A549 (cell line): Measurements from ENCODE around the gene DYRK3. TPM values are rescaled to one million over a fixed set of nuclear protein-coding genes. Genes with fewer than 3 reads are reported as not detected.

Experiments used
- ATAC-seq, 2 experiments: fragments of 200-7000 bp in 1 of 2; fragments of >200 bp in 1 of 2; cut with Nextera tagmentation in 1 of 2; cut with Tn5 transposase in 1 of 2; 3 replicates each; pipeline versions ENCODE4 v1.8.0 to v1.9.1; 2018 to 2020; ENCODE audit warnings: mild to moderate bottlenecking in 1 of 2, moderate library complexity in 1 of 2
- CTCF ChIA-PET: fragments of 300-600 bp; sonication (Branson Sonifier 250); formaldehyde crosslinking; extraction: SDS; loops from one replicate; lab custom pipeline; 2021; ENCODE audit warnings: antibody characterized with exemption, inconsistent platforms; lab: Yijun Ruan, JAX
- POLR2A ChIA-PET: fragments of 350-600 bp; formaldehyde crosslinking; extraction: SDS; loops from one replicate; lab custom pipeline; 2021; ENCODE audit warnings: antibody characterized with exemption, inconsistent platforms; lab: Yijun Ruan, JAX
- DNase-seq, 2 experiments: peaks; one replicate each; pipeline versions ENCODE4 v3.0.0 to v3.0.0-alpha.2; 2011 to 2016; ENCODE audit warnings: low read depth in 1 of 2, low spot score in 1 of 2
- FAIRE-seq: peaks from 2 replicates; lab custom pipeline; 2011; peaks lifted over from hg19 to GRCh38; lab: Jason Lieb, UNC
- H3K27ac ChIP-seq, 2 experiments: fragments of >200 bp; sonication (Bioruptor Twin); formaldehyde crosslinking; 3 replicates each; pipeline ENCODE4 v1.5.1; 2016 to 2017
- H3K4me1 ChIP-seq: fragments of >200 bp; sonication (Bioruptor Twin); formaldehyde crosslinking; 3 replicates; pipeline ENCODE4 v1.6.1; 2016
- H3K4me2 ChIP-seq: fragments of >200 bp; sonication (Bioruptor Twin); formaldehyde crosslinking; 3 replicates; pipeline ENCODE4 v1.6.1; 2016
- H3K4me3 ChIP-seq: fragments of >200 bp; sonication (Bioruptor Twin); formaldehyde crosslinking; 3 replicates; pipeline ENCODE4 v1.5.1; 2016
- H3K9me3 ChIP-seq: fragments of >200 bp; sonication (Bioruptor Twin); formaldehyde crosslinking; 3 replicates; pipeline ENCODE4 v1.6.1; 2016
- BHLHE40 ChIP-seq: IDR thresholded peaks from 2 replicates; pipeline ENCODE4 v1.6.1; 2012; ENCODE audit warnings: low read depth, low read length, inconsistent platforms
- CEBPB ChIP-seq, 2 experiments: fragments of >200 bp in 1 of 2; sonication (Bioruptor Twin) in 1 of 2; formaldehyde crosslinking in 1 of 2; IDR thresholded peaks; 2 replicates each; pipeline ENCODE4 v1.6.1; 2012 to 2016
- CHD4 ChIP-seq: fragments of 200-600 bp; sonication (generic); IDR thresholded peaks from 2 replicates; pipeline ENCODE4 v1.6.1; 2016; ENCODE audit warnings: antibody characterized with exemption, mild to moderate bottlenecking, borderline replicate concordance
- EHF ChIP-seq: fragments of 250-450 bp; sonication (Bioruptor Pico); IDR thresholded peaks from 2 replicates; pipeline ENCODE4 v1.5.0; 2020; ENCODE audit warnings: mild to moderate bottlenecking
- EHMT2 ChIP-seq: fragments of 200-600 bp; sonication (generic); IDR thresholded peaks from 2 replicates; pipeline ENCODE4 v1.6.1; 2016; ENCODE audit warnings: antibody characterized with exemption, low read depth, mild to moderate bottlenecking, moderate library complexity
- HOXA7 ChIP-seq: fragments of 250-450 bp; sonication (Bioruptor Pico); IDR thresholded peaks from 2 replicates; pipeline ENCODE4 v1.5.0; 2020; ENCODE audit warnings: mild to moderate bottlenecking, moderate library complexity
- HOXB5 ChIP-seq: fragments of 250-450 bp; sonication (Bioruptor Pico); IDR thresholded peaks from 2 replicates; pipeline ENCODE4 v1.5.0; 2020; ENCODE audit warnings: mild to moderate bottlenecking, moderate library complexity
- JUNB ChIP-seq: fragments of >200 bp; sonication (Bioruptor Twin); formaldehyde crosslinking; IDR thresholded peaks from 2 replicates; pipeline ENCODE4 v1.6.1; 2016
- NPAS2 ChIP-seq: fragments of 250-450 bp; sonication (Bioruptor Pico); IDR thresholded peaks from 2 replicates; pipeline ENCODE4 v1.8.0; 2022; ENCODE audit warnings: mild to moderate bottlenecking, moderate library complexity, borderline replicate concordance
- PHF8 ChIP-seq: fragments of 200-600 bp; sonication (generic); IDR thresholded peaks from 2 replicates; pipeline ENCODE4 v1.6.1; 2016; ENCODE audit warnings: low read depth, mild to moderate bottlenecking, antibody characterized with exemption, moderate library complexity, borderline replicate concordance
- POLR2A ChIP-seq: IDR thresholded peaks from 2 replicates; pipeline ENCODE4 v1.6.1; 2012; ENCODE audit warnings: mild to moderate bottlenecking, low read length
- RFX5 ChIP-seq: fragments of 450-650 bp; IDR thresholded peaks from 2 replicates; pipeline ENCODE4 v1.7.1; 2014; ENCODE audit warnings: antibody characterized with exemption, mild to moderate bottlenecking, moderate library complexity
- RNF2 ChIP-seq: fragments of 200-600 bp; sonication (generic); IDR thresholded peaks from 2 replicates; pipeline ENCODE4 v1.6.1; 2016; ENCODE audit warnings: low read depth, mild to moderate bottlenecking, antibody characterized with exemption, moderate library complexity, borderline replicate concordance
- SREBF2 ChIP-seq: fragments of 450-650 bp; IDR thresholded peaks from 2 replicates; pipeline ENCODE4 v1.6.1; 2014; ENCODE audit warnings: mild to moderate bottlenecking, moderate library complexity
- WGBS: methylation state at CpG from one replicate; pipeline ENCODE4 v1.1.6; 2017; ENCODE audit errors: missing lambda C conversion rate; 5-methylcytosine and 5-hydroxymethylcytosine counted together
- polyA plus RNA-seq, 4 experiments: library from polyadenylated mRNA; depleted of rRNA in 3 of 4; stranded (reverse); fragments of >200 nt; fragmentation: RNase III in 1 of 4; extraction: RNeasy Plus Mini Kit Qiagen cat#74134 plus additional on column Dnase treatment in 1 of 4; gene quantifications; 2 replicates in 3 of 4; 3 replicates in 1 of 4; pipeline ENCODE4 v1.2.3, GENCODE V29; 2011 to 2017
- TF ChIP-seq, protein P1 (sequence below): fragments of 450-650 bp; IDR thresholded peaks from 2 replicates; pipeline ENCODE4 v1.6.1; 2014; ENCODE audit warnings: antibody characterized with exemption
- TF ChIP-seq, protein P2 (sequence below): IDR thresholded peaks from 2 replicates; pipeline ENCODE4 v1.6.1; 2012
- TF ChIP-seq, protein P3 (sequence below): fragments of 250-450 bp; sonication (Bioruptor Pico); IDR thresholded peaks from 2 replicates; pipeline ENCODE4 v1.5.0; 2020; ENCODE audit warnings: low read depth, mild to moderate bottlenecking, moderate library complexity
- TF ChIP-seq, protein P4 (sequence below): fragments of 250-450 bp; sonication (Bioruptor Pico); IDR thresholded peaks from 2 replicates; pipeline ENCODE4 v1.5.0; 2021; ENCODE audit warnings: mild to moderate bottlenecking, moderate library complexity, borderline replicate concordance
- TF ChIP-seq, protein P5 (sequence below): fragments of >200 bp; sonication (Bioruptor Twin); formaldehyde crosslinking; IDR thresholded peaks from 2 replicates; pipeline ENCODE4 v1.6.1; 2016
- TF ChIP-seq, protein P6 (sequence below): fragments of >200 bp; sonication (Bioruptor Twin); formaldehyde crosslinking; IDR thresholded peaks from 3 replicates; pipeline ENCODE4 v1.6.1; 2016

The DYRK3 gene
- polyA plus RNA-seq, 2 of the 4 experiments (the other 2 are of a cell fraction), result 7.3 to 8.7 TPM

DNA sequence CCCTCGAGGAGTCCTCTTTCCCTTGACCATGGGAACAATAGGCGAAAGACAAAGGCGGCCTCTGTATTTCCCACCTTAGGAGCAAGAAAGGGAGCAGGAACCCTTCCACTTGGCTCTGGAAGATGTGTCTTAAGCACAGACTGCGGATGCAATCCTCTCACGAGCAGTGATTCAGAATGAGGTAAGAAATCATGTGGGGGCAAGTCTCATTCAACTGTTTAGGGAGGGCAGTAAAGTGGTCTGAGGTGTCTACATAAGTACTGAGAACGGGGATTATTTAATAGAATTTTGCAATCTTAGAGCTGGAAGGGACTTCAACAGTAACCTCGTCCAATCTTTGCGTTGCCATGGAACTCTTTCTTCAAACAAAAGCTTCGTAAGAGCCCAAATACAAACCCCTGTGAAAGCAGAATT, 1.6 kb upstream of the DYRK3 start:
- Histone ChIP-seq H3K4me2 (peak overlapping the region; percentile 98), H3K4me1 (peaks cover 31% of the 10 kb centered on the region; the same call in 2 of the 3 replicates), H3K4me3 (no peak overlapping the region), H3K9me3 (no peaks in the 10 kb centered on the region), H3K27ac (peak overlapping the region; percentile 25 to 60; a peak in 4 of 6 replicates)
- CTCF ChIA-PET, result interaction anchor here (0.6 to 19.0 kb wide), 17 partner anchors 9 to 865 kb away, joined by 3 to 452 read pairs (median 6); partner anchors contain the start of gene EIF2D
- ATAC-seq (no peak), DNase-seq (no peak), FAIRE-seq (no peak)
- TF ChIP-seq, protein P1, sequence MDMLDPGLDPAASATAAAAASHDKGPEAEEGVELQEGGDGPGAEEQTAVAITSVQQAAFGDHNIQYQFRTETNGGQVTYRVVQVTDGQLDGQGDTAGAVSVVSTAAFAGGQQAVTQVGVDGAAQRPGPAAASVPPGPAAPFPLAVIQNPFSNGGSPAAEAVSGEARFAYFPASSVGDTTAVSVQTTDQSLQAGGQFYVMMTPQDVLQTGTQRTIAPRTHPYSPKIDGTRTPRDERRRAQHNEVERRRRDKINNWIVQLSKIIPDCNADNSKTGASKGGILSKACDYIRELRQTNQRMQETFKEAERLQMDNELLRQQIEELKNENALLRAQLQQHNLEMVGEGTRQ, result no peak
- no peak for TF ChIP-seq CHD4
- TF ChIP-seq, protein P2, sequence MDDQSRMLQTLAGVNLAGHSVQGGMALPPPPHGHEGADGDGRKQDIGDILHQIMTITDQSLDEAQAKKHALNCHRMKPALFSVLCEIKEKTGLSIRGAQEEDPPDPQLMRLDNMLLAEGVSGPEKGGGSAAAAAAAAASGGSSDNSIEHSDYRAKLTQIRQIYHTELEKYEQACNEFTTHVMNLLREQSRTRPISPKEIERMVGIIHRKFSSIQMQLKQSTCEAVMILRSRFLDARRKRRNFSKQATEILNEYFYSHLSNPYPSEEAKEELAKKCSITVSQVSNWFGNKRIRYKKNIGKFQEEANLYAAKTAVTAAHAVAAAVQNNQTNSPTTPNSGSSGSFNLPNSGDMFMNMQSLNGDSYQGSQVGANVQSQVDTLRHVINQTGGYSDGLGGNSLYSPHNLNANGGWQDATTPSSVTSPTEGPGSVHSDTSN, result no peak
- no peak for TF ChIP-seq NPAS2 (CRISPR knock-in tag)
- TF ChIP-seq, protein P3, sequence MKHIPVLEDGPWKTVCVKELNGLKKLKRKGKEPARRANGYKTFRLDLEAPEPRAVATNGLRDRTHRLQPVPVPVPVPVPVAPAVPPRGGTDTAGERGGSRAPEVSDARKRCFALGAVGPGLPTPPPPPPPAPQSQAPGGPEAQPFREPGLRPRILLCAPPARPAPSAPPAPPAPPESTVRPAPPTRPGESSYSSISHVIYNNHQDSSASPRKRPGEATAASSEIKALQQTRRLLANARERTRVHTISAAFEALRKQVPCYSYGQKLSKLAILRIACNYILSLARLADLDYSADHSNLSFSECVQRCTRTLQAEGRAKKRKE (CRISPR knock-in tag), result no peak
- TF ChIP-seq, protein P4, sequence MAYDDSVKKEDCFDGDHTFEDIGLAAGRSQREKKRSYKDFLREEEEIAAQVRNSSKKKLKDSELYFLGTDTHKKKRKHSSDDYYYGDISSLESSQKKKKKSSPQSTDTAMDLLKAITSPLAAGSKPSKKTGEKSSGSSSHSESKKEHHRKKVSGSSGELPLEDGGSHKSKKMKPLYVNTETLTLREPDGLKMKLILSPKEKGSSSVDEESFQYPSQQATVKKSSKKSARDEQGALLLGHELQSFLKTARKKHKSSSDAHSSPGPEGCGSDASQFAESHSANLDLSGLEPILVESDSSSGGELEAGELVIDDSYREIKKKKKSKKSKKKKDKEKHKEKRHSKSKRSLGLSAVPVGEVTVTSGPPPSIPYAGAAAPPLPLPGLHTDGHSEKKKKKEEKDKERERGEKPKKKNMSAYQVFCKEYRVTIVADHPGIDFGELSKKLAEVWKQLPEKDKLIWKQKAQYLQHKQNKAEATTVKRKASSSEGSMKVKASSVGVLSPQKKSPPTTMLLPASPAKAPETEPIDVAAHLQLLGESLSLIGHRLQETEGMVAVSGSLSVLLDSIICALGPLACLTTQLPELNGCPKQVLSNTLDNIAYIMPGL (CRISPR knock-in tag), result no peak
- no peak for TF ChIP-seq POLR2A
- TF ChIP-seq SREBF2, result no peak
- no peak for TF ChIP-seq EHF (CRISPR knock-in tag)
- no peak for TF ChIP-seq JUNB
- TF ChIP-seq HOXA7 (CRISPR knock-in tag), result no peak
- no peak for TF ChIP-seq RNF2
- TF ChIP-seq EHMT2, result no peak
- TF ChIP-seq PHF8, result no peak
- TF ChIP-seq, protein P5, sequence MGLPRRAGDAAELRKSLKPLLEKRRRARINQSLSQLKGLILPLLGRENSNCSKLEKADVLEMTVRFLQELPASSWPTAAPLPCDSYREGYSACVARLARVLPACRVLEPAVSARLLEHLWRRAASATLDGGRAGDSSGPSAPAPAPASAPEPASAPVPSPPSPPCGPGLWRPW, result no peak
- TF ChIP-seq HOXB5 (CRISPR knock-in tag), result no peak
- TF ChIP-seq, protein P6, sequence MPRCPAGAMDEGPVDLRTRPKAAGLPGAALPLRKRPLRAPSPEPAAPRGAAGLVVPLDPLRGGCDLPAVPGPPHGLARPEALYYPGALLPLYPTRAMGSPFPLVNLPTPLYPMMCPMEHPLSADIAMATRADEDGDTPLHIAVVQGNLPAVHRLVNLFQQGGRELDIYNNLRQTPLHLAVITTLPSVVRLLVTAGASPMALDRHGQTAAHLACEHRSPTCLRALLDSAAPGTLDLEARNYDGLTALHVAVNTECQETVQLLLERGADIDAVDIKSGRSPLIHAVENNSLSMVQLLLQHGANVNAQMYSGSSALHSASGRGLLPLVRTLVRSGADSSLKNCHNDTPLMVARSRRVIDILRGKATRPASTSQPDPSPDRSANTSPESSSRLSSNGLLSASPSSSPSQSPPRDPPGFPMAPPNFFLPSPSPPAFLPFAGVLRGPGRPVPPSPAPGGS, result no peak
- no peak for TF ChIP-seq CEBPB (IDR thresholded peaks at IDR 0.05)
- no peak for TF ChIP-seq RFX5
- TF ChIP-seq BHLHE40, result no peak
- TF ChIP-seq, all 56 proteins: peak for 0
- POLR2A ChIA-PET, result no interaction called here
- 59% methylated on average over 9 of the region's 9 CpGs for WGBS
